ENCODE data around the gene HSPB7. TPM values are rescaled to one million over a fixed set of nuclear protein-coding genes. Genes with fewer than 3 reads are reported as not detected.
"Not testable (repeated sequence)": the region's sequence is repeated elsewhere in the genome, so short reads cannot be mapped to it uniquely, and the experiment has no call there.

HSPB7 gene
- total RNA-seq, 2 experiments from 2014 or later: not detected

DNA sequence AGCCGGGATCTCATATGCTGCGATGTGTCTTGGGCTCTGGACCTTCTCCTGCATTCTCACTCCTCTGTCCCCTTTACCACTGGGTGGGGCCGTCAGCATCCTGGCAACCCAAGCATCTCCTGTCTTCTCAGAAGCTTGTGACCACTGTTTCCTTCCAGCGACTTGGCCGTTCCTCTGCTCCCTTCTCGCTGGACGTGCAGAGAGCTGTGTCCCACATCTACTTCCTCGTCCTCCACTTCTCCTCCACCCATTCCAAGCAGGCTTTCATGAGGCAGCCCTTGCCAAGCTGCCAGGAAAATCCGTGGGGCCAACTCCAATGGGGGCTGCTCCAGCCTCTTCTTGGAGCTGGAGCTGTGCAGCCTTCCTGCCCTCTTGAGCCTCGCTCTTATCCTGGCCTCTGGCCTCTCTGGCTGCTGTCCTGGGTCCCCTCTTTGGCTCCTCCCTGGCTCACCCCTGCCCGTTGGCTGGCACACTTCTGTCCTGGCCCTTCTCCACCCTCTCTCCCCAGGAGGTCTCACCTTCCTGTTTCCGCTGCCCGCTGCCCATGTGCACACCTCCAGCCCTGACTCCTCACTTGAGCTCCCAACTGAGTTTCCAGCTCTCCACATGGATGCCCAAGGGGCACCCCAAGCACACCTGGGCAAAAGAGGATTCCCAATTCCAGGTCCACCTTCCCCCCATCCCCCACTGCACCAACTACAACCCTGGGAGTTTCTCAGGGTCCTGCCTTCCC lies 46.9 kb upstream of the HSPB7 start:
- ATAC-seq (no peak), DNase-seq (no peak)
- H3K27ac Mint-ChIP-seq: no peak overlapping the region
- H3K4me1 Mint-ChIP-seq (ENCODE audit: low read depth): peaks cover 4% of the 10 kb centered on the region
- peaks cover 3% of the 10 kb centered on the region for H3K27me3 Mint-ChIP-seq
- TF ChIP-seq, protein P1, sequence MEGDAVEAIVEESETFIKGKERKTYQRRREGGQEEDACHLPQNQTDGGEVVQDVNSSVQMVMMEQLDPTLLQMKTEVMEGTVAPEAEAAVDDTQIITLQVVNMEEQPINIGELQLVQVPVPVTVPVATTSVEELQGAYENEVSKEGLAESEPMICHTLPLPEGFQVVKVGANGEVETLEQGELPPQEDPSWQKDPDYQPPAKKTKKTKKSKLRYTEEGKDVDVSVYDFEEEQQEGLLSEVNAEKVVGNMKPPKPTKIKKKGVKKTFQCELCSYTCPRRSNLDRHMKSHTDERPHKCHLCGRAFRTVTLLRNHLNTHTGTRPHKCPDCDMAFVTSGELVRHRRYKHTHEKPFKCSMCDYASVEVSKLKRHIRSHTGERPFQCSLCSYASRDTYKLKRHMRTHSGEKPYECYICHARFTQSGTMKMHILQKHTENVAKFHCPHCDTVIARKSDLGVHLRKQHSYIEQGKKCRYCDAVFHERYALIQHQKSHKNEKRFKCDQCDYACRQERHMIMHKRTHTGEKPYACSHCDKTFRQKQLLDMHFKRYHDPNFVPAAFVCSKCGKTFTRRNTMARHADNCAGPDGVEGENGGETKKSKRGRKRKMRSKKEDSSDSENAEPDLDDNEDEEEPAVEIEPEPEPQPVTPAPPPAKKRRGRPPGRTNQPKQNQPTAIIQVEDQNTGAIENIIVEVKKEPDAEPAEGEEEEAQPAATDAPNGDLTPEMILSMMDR (IDR thresholded peaks at IDR 0.05): no peak
- no peaks in the 10 kb centered on the region for H3K36me3 Mint-ChIP-seq (ENCODE audit: low read depth)
- H3K4me3 Mint-ChIP-seq: no peak overlapping the region
- CTCF ChIA-PET: interaction anchor here (1.3 kb wide), 1 partner anchor 55 kb away, joined by 3 read pairs; no protein-coding TSS in a partner anchor
- POLR2A ChIA-PET: interaction anchor here (0.6 kb wide), 2 partner anchors 225 to 228 kb away, joined by 3 to 4 read pairs; no protein-coding TSS in a partner anchor
- no peaks in the 10 kb centered on the region for H3K9me3 Mint-ChIP-seq
- intact Hi-C loops (cut with micrococcal nuclease): no loop called here

DNA sequence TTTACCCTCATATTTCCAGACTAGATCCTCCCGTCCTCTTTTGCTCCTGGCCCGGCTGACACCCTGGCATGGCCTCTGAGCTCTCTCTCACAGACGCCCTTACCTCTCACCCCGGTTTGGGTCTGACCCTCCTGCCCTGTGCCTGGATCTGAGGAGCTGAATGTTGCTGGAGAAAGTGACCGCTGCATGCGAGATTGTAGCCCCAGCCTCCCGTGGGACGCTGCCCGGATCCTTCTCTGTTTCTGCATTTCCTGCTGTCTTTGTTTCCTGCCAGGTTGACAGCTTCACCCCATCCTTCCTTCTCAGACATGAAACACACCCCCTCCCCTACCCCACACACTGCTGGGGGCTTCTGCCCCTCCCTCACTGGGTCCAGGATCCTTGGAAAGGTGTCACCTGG lies 46.1 kb upstream of the HSPB7 start:
- TF ChIP-seq, protein P1 (IDR thresholded peaks at IDR 0.05): no peak
- DNase-seq (no peak), ATAC-seq (no peak)
- Mint-ChIP-seq H3K36me3 (ENCODE audit: low read depth) (no peaks in the 10 kb centered on the region), H3K27ac (no peak overlapping the region), H3K27me3 (peaks cover 3% of the 10 kb centered on the region), H3K4me1 (ENCODE audit: low read depth) (peaks cover 4% of the 10 kb centered on the region), H3K4me3 (no peak overlapping the region), H3K9me3 (no peaks in the 10 kb centered on the region)
- POLR2A ChIA-PET: interaction anchor here (0.7 kb wide), 1 partner anchor 11 kb away, joined by 3 read pairs; no protein-coding TSS in a partner anchor
- CTCF ChIA-PET: interaction anchor here (1.3 kb wide), 1 partner anchor 54 kb away, joined by 3 read pairs; no protein-coding TSS in a partner anchor
- intact Hi-C loops (cut with micrococcal nuclease): no loop called here

DNA sequence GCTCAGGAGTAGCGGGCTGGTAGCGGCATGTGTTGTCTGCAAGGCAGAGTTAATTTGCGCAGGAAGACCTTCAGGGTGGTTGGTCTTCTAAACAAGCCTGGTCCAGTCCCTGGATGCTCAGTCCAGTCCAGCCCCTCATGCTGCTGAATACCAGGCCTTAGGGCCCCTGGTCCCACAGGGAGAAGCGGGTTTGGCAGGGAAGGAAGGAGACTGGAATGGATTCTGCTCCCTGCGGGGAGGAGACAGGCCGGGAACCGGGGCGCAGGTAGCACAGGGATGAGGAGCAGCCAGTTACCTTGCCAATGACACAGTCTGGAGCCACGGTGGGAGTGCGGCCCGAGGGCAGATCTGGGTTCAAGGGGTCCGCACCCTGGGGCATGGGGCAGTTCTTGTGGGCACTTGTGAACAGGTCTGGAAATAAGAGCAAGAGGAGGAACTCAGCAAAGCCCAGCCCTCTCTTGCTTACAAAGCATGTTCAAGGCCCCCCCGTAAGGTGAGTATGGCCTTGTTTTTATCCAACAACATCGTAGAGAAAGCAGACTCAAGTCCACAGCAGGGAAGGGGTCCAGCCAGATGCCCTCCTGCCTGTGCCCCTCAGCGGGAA lies 45.5 kb upstream of the HSPB7 start:
- intact Hi-C loops (cut with micrococcal nuclease): no loop called here

GRCh38 chr1:16062687-16063075 lies 44.8 kb upstream of the HSPB7 start:
- H3K36me3 Mint-ChIP-seq (ENCODE audit: low read depth); POLR2A ChIA-PET; H3K9me3 Mint-ChIP-seq; CTCF ChIA-PET; H3K4me3 Mint-ChIP-seq; intact Hi-C loops (cut with micrococcal nuclease); H3K27ac Mint-ChIP-seq; ATAC-seq; H3K4me1 Mint-ChIP-seq (ENCODE audit: low read depth); DNase-seq; H3K27me3 Mint-ChIP-seq: not testable (repeated sequence)

More for the DNA sequence above, 45.5 kb upstream of the HSPB7 start:
- TF ChIP-seq, protein P1 (IDR thresholded peaks at IDR 0.05): no peak
- ChIA-PET POLR2A (interaction anchor here (0.7 kb wide), 1 partner anchor 11 kb away, joined by 3 read pairs; no protein-coding TSS in a partner anchor), CTCF (interaction anchor here (1.3 kb wide), 1 partner anchor 53 kb away, joined by 3 read pairs; no protein-coding TSS in a partner anchor)
- no peak overlapping the region for H3K27ac Mint-ChIP-seq
- no peak overlapping the region for H3K4me3 Mint-ChIP-seq
- no peaks in the 10 kb centered on the region for H3K9me3 Mint-ChIP-seq
- DNase-seq (no peak), ATAC-seq (no peak)
- H3K36me3 Mint-ChIP-seq (ENCODE audit: low read depth): no peaks in the 10 kb centered on the region
- H3K4me1 Mint-ChIP-seq (ENCODE audit: low read depth): peaks cover 4% of the 10 kb centered on the region
- H3K27me3 Mint-ChIP-seq: peaks cover 2% of the 10 kb centered on the region

- H3K9me3 Mint-ChIP-seq; H3K27me3 Mint-ChIP-seq; DNase-seq; POLR2A ChIA-PET; intact Hi-C loops (cut with micrococcal nuclease); H3K4me1 Mint-ChIP-seq (ENCODE audit: low read depth); H3K36me3 Mint-ChIP-seq (ENCODE audit: low read depth); CTCF ChIA-PET; H3K4me3 Mint-ChIP-seq; ATAC-seq; H3K27ac Mint-ChIP-seq: not testable (repeated sequence)
Measured at GRCh38 chr1:16061989-16062686, 44.3 kb upstream of the HSPB7 start.

All from activated CD8-positive, alpha-beta T cell treated with anti-CD3 and anti-CD28 coated beads for 36 hours (primary cell).